H1 (cell line): ENCODE results near the gene KCNH5. TPM values are rescaled to one million over a fixed set of nuclear protein-coding genes. Genes with fewer than 3 reads are reported as not detected.

Experiments used
- ATF2 ChIP-seq: IDR thresholded peaks from 2 replicates; pipeline ENCODE4 v1.6.1; 2012; ENCODE audit warnings: low read length, inconsistent platforms
- GABPA ChIP-seq: IDR thresholded peaks from 2 replicates; pipeline ENCODE4 v1.6.1; 2011; ENCODE audit warnings: mild to moderate bottlenecking, low read length, moderate library complexity, borderline replicate concordance; ENCODE audit not compliant: insufficient read depth
- NRF1 ChIP-seq: IDR thresholded peaks from 2 replicates; pipeline ENCODE4 v1.6.1; 2011; ENCODE audit warnings: mild to moderate bottlenecking, low read depth, low read length, improper control_type of control experiment
- RXRA ChIP-seq: IDR thresholded peaks from 2 replicates; pipeline ENCODE4 v1.6.1; 2011; ENCODE audit warnings: low read depth, mild to moderate bottlenecking, low read length, moderate library complexity; ENCODE audit not compliant: insufficient read depth
- SAP30 ChIP-seq: fragments of 300-600 bp; sonication (generic); IDR thresholded peaks from 2 replicates; pipeline ENCODE4 v1.7.1; 2012; ENCODE audit warnings: low read length, moderate library complexity, mild to moderate bottlenecking, inconsistent platforms; ENCODE audit not compliant: insufficient read depth, insufficient replicate concordance
- polyA plus RNA-seq, 7 experiments: library from polyadenylated mRNA; depleted of rRNA in 3 of 7; stranded (reverse) in 5 of 7; unstranded in 2 of 7; fragments of >200 nt in 5 of 7; fragments of 200-250 nt in 2 of 7; gene quantifications; 1 replicate in 5 of 7; 2 replicates in 1 of 7; 4 replicates in 1 of 7; pipeline versions ENCODE4 v1.2.1 to v1.2.3, GENCODE V29; 2011 to 2013; ENCODE audit warnings: missing spikeins in 2 of 7, mixed read lengths in 2 of 7
- total RNA-seq: library from RNA; stranded (reverse); fragmentation: NEBNext Ultra II Directional; extraction: Animal tissue kit (Norgen Biotek cat#: 25700); gene quantifications from 2 replicates; pipeline ENCODE4 v1.2.1, GENCODE V29; 2021

Gene KCNH5
- total and polyA plus RNA-seq, 2 of the 8 experiments (the other 6 are each of a cell fraction or from before 2014, with no cell fraction given), result 0.24 to 0.50 TPM

- TF ChIP-seq ATF2, result no peak
- no peak for TF ChIP-seq RXRA
- TF ChIP-seq GABPA, result no peak
- no peak for TF ChIP-seq SAP30
- TF ChIP-seq NRF1, result no peak
Measured at GRCh38 chr14:62854951-62855350, 190.3 kb downstream of the KCNH5 start (continued).
